GM12875 (cell line): ENCODE data around the gene ESR2.

Source experiments
- H3K4me3 ChIP-seq: one replicate; pipeline ENCODE4 v1.5.1; 2011; ENCODE audit warnings: low read depth, low read length, control low read depth
- CTCF ChIP-seq: IDR thresholded peaks from 2 replicates; pipeline ENCODE4 v1.5.1; 2011; ENCODE audit warnings: low read depth, mild to moderate bottlenecking, control low read depth, inconsistent platforms, low read length, moderate library complexity, borderline replicate concordance; ENCODE audit not compliant: insufficient read depth

ESR2 gene

GRCh38 chr14:64234877-64235651, 59.1 kb downstream of the ESR2 start:
- TF ChIP-seq CTCF, result no peak
- H3K4me3 ChIP-seq, result peak overlapping the region; percentile 12

GRCh38 chr14:64233531-64234190, 60.5 kb downstream of the ESR2 start:
- H3K4me3 ChIP-seq, result no peak overlapping the region
- no peak for TF ChIP-seq CTCF

- no peak for TF ChIP-seq CTCF
- H3K4me3 ChIP-seq, result no peak overlapping the region
Measured at GRCh38 chr14:64232944-64233343, 61.2 kb downstream of the ESR2 start.

GRCh38 chr14:64232095-64232838, 61.9 kb downstream of the ESR2 start:
- H3K4me3 ChIP-seq, result no peak overlapping the region
- no peak for TF ChIP-seq CTCF

GRCh38 chr14:64229489-64229888, 64.7 kb downstream of the ESR2 start:
- no peak overlapping the region for H3K4me3 ChIP-seq

GRCh38 chr14:64227856-64228255, 66.3 kb downstream of the ESR2 start:
- no peak for TF ChIP-seq CTCF
- H3K4me3 ChIP-seq, result no peak overlapping the region

More at GRCh38 chr14:64229489-64229888, 64.7 kb downstream of the ESR2 start:
- no peak for TF ChIP-seq CTCF
